Measurements from ENCODE around the gene C3orf62.

The C3orf62 gene

DNA sequence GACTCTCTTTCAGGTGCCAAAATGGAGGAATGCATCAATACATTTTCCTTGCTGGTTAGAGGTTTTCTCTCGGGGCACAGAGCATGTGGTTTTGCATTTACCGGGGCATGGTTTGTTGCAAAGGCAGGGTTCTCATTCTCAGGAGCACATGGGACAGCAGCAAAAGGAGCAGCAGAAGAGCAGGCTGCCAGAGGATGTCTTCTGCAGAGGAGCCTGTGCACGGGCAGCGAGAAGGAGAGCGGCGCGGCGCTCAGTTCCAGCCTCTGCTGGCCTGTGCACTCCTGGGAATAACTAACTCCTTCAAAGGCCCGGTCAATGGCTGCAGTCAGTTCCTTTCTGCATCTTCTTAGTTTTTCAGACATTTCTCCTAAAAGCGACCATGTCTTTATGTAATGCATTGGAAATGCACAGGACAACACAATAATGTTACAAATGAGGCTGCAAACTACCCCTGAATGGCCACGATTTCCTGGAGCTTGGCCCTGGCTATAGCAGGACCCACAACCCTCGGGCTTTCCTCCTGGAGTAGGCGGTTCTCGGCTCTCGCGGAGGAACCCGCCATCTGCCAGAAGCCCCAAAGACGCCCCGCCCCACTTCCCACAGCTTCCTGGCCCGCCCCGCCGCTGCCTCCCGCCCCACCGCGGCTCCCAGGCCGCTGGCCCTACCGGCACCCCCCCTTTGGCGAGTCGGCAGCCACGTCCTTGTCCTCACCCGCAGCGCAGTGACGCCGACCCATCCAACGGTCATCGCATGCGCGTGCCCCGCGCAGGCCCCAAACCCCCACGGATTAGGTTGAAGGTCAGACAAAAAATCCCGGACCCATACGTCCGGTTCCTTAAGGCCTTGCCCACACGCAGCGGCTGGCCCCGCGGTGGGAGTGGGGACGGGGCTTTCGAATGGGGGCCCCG lies at the start of gene C3orf62:
TSS of gene C3orf62 (minus strand) at position 758 of the 908 bp plus-strand sequence. CDS start at position 398, 360 bp downstream.
- DNase-seq (ENCODE audit: low read depth in 2 of 2) = peak; percentile 13 to 56

DNA sequence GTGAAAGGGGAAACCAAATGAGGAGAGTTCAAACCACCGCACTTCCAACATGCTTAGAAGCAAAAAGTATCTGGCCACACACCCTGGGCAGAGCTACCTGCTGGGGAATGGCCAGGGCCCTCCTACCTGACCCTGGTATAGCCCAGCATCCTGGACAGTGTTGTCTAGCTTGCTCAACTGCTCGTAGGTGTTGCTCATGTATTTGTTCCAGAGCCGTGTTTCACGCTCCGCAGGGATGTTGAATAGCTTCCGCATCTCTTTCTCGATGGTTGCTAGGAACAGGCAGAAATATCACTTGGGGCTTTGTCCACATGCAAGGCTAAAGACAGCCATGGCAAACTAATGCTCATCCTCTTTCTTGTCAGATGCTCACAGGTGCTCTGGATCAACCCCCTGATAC lies 47.7 kb upstream of the C3orf62 start:
- no peak for DNase-seq (ENCODE audit: low read depth in 2 of 2)

DNA sequence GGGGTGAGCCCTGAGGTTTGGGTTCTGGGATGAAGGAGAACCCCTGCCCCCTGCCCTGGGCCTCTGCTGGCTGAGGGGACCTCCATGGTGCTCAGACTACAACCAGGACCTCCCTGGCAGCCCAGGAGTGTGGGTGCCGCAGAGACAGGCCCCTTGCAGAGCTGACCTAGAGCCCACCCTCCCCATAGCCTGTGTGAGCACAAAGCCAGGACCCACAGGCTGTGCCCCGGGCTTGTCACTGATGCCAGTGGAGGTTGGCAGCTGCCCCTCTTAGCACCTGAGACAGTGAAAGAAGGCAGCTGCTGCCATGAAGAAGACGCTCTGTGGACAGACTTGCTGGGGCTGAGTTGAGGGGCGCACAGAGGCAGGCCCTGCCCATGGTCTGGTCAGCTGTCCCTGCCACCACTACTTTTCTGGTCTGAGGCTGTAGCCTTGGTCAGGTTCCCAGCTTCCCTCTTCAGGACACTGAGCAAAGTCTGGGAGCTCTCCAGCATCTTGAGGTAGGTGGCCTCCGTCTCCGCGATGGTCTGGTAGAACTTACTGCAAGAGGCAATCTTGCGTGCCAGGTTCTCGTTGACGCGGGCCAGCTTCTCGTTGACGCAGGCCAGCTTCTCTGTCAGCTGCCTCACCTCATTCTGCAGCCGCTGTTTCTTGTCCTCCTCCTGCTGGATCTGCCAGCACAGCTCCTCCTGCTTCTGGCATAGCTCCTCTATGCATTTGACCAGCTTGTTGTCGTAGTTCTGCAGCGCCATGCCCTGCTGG lies 39.8 kb upstream of the C3orf62 start:
- no peak for DNase-seq (ENCODE audit: low read depth in 2 of 2)

DNA sequence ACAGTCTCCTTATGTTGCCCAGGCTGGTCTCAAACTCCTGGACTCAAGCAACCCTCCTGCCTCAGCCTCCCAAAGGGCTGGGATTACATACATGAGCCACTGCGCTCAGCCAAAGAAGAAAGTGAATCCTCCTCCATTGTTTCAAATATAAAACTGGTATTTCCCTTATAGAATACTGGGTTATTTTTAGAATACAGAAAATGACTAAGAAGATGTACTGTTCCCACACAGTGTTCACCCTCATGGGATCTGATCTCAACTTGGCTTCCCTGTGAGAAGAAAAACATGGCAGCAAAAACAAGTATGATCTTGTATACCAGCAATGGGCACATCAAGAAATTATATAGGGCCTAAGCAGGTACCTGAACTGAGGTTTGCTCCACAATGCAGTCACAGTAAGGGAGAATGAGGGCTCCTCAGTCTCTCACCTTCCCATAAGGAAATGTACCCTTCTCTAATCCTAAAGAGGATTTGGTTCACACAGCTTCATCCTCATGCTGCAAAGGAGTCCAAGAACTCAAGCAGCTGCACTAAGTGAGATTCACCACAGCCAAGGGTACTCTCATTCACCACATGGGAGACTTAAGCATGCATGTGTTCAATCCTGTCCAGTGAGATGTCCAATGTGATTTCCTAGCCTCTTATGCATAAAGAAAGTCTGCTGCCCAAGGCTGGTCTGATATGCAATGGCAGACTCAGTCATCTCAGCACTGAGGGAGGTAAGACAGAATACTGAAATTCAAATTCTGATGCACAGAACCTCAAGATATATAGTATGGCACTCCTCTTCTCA lies 37.1 kb upstream of the C3orf62 start:
- DNase-seq (ENCODE audit: low read depth in 2 of 2) = no peak

DNA sequence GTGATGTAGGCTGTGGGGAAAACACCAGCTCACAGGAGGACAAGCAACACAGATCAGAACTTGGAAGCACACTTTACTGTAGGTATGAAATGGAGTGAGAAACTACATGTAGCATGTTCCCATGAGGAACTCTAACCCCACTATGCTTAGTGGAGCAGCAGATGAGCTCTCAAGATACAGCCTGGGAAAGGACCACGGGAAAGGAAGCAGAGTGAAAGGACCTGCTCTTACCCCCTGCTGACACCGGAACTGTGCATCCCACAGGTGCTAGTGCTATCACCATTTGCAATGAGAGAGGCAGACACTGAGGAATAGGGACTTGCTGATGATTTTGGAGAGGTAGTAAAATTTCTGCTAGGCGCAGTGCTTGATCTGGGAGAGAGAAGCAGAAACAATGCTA lies 34.3 kb upstream of the C3orf62 start:
- DNase-seq (ENCODE audit: low read depth in 2 of 2) = no peak

DNA sequence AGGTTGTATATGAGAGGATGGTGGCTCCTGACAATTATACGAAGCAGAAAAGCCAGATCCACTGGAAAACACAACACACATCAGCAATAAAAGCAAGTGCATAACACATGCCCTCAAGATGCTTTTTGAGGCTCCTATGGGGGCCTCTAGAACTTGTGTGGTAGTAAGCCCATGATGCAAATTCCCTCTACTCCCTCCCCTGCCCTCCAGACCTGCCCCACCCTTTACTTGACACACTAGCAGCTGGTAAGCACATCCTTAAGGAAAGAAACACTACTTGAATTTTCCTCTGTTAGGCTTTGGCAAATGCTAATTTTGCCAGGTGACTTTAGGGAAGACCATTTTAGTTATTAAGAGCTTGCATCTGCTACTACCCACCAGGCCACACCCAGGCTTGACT lies 33.6 kb upstream of the C3orf62 start:
- no peak for DNase-seq (ENCODE audit: low read depth in 2 of 2)

DNA sequence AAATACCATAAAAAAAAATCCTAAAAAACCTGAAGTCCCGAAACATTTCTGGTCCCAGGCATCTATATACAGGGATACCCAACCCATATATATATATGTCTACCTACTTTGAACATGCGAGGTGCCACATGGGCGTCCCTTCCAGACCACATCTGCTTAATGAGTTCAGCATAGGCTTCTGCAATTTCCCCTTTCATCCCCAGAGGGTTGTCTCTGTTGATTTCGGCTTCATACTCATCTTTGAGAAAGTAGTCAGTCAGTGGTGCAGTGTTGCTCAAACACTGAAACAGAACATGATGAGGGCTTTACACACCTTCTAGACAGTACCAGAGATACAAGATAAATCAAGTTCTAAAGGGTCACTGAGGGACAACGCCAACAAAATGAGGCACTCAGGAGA lies 28.6 kb upstream of the C3orf62 start:
- no peak for DNase-seq (ENCODE audit: low read depth in 2 of 2)

DNA sequence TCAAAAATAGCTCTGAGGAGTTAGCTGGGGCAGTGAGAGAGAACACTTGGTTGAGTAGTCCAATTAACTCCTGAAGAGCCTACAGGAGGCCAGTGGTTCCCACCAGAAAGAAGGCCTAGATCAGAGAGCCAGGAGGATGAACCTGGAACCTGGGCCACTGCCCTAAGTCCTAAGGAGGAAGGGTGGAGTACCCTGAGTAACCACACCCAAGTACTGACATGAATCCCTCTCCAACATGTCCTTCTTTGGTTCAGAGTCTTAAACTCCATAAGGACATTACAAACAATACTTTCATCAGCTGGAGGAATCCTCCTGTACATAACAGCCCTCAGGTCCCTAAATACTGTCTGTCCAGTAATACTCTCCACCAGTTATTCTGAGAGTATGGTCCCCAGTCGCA lies 25.6 kb upstream of the C3orf62 start:
- no peak for DNase-seq (ENCODE audit: low read depth in 2 of 2)

DNA sequence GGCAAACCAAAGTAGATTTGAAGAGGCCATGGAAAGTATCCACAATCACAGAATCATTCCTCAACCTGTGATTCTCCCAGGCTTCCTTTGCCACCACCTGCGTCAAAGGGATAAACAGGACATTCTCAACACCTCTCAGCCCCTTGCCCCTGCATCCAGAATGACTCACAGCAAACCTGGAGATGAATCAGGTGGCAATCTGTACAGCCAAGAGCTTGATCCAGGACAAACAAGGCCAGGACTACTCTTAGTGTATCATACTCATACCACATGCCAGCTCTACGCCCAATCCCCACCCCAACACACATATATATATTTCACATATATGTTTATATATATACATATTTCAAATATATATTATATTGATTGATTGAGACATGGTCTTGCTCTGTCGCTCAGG lies 23.6 kb upstream of the C3orf62 start:
- no peak for DNase-seq (ENCODE audit: low read depth in 2 of 2)

DNA sequence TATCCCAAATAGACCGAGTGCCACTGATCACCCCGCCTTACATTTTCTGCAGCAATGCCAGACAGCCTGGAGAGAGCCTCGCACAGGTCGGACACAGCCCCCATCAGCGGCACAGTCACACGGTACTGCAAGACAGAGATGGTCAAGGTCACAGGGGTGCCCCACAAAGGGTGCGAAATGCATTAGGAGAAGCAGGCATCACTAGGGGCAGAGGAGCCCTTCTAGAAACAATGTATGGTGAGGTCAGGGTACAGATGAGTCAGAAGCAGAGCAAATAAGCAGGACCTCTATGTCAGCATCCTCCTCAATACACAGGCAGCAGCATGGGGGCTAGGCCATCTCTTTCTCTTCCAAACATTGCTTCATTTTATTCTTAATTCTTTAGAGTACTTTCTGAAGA lies 21.5 kb upstream of the C3orf62 start:
- DNase-seq (ENCODE audit: low read depth in 2 of 2) = no peak

DNA sequence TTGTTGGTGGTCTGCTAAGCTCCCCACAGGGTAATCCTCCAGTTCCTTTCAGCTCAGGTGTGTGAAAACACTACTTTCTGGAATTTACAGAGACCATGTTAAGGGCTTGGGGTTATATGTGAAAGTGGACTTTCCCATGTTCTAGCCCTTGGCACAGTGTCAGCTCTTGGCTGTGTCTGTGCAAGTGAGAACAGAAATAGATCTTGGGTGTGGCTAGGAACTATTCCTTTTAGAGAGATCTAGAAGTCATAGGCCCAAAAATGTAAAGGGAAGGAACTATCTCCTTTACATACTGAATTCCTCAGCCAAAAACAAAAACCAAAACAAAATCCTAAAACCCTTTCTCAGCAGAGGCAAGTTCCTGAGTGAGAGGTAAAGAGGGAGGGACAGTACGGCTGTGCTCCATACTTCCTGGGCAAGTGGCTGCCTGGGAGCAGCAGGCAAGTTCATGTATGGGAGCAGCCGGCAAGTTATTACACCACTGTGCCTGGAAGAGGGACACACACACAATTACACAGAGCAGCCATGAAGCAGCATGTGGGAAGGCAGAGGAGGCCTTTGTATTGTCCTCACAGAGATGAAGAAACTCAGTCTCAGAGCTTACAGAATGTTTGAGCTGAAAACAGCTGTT lies 19.9 kb upstream of the C3orf62 start:
- no peak for DNase-seq (ENCODE audit: low read depth in 2 of 2)

DNA sequence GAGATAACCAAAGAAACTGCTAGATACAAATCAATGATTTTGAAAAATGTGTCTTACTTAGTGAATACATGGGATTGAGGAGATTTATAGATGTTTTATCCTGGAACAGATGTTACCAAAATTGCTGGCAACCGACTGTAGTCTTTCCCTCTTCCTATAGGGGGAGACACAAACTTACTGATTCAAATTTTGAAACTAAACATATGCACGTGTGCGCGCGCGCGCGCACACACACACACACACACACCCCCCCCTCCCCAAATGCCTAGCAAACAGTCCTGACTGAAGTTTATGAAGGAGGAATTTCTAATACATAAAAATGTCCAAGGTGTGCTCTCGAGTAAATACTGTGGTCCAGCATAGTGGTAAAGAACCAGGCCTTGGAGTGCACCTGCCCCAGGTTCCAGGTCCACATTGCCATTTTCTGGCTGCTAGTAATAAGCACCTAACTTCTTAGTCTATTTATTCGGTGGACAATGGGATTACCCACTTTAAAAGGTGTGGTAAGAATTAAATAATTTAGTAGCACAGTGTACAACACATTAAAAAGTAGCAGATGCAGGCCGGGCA lies 18.5 kb upstream of the C3orf62 start:
- DNase-seq (ENCODE audit: low read depth in 2 of 2) = peak in 1 of 2 donors; percentile 12

DNA sequence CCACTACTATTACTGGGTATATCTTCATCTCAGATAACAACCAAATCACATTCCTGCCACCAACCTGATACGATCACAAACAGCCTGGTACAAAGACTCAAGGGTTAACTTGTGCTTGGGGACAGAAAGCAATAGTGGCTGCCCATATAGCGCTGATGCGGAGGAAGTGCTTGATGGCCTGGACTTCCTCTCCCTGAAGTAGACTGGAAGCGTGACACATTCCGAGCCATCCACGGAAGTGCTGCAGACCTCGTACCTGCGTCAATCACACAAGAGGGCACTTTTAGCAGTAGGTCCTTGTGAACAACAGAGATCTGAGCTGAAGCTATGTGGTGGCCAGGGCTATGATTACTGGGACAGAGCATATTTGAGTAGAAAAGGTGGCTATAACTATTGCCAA lies 17.3 kb upstream of the C3orf62 start:
- no peak for DNase-seq (ENCODE audit: low read depth in 2 of 2)

DNA sequence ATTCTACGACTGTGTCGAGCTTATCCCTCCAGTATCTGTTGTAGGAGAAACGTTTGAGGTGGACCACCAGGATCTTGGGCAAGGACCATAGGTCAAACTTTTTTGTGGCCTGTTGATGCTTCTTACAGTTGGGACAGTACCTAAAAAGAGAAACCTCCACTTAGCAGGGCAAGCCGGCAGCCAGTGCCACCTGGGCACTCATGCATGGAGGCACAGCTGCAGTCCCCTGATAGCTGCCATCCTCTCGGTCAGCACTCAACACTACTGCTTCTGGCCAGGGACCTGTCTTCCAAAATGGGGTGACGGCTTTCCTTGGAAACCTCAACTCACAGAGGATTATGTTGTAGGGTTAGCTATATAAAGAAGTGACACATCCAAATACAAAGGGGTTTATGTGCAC lies 7.0 kb upstream of the C3orf62 start:
- DNase-seq (ENCODE audit: low read depth in 2 of 2) = no peak

DNA sequence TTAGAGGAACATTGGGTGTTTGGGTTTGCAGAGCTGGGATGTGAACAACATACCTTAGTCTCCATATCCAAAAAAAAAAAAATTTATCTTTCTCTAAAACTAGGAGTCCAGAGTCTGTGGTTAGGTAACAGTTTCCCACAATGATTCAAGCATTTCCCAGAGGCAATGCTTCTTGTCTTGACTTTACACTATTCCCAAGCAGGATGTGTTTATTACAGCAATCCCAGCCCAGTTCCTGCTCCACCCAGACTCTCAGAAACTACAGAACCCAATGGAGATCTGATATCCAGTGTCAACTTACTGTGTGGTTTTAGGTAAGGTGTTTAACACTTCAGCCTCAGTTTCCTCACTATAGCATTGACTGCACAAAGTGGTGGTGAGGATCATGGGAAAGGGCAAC lies 2.3 kb upstream of the C3orf62 start:
- no peak for DNase-seq (ENCODE audit: low read depth in 2 of 2)

DNA sequence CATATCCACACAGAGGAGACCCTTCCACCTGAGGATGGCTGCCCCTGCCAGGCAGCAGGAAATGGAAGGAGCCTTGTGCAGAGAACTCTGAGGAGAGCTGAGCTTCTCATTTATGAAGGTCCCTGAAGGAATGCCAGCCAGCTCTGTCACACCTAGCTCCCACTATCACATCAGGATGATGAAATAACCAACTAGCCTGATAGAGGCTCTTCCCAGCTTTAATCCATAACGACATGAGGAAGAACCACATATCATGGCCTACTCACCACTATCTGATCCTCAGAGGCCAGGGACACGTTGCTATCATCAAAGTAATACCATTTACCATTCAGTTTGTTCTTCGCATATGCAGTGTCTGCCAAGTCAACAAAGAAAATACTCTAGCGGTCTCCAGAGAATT lies 1.5 kb upstream of the C3orf62 start:
- DNase-seq (ENCODE audit: low read depth in 2 of 2) = no peak

DNA sequence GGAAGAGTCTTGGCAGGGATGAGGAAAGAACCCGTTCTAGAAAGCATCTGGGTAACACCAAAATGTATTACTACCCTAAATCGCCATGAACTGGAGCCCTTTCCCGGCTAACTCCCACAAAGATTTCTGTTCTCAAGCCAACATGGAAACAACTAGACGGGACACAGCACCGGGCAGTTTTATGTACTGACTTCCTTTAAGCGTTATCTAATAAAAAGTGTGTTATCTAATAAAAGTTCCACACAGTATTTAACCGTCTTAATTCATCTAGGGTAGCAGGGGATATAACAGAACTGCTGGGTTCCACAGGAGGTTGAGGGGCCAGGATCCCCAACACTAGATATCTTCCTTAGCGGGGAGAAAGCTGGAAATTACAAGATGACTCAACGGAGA lies 347 bp upstream of the C3orf62 start:
- DNase-seq (ENCODE audit: low read depth in 2 of 2) = no peak

DNA sequence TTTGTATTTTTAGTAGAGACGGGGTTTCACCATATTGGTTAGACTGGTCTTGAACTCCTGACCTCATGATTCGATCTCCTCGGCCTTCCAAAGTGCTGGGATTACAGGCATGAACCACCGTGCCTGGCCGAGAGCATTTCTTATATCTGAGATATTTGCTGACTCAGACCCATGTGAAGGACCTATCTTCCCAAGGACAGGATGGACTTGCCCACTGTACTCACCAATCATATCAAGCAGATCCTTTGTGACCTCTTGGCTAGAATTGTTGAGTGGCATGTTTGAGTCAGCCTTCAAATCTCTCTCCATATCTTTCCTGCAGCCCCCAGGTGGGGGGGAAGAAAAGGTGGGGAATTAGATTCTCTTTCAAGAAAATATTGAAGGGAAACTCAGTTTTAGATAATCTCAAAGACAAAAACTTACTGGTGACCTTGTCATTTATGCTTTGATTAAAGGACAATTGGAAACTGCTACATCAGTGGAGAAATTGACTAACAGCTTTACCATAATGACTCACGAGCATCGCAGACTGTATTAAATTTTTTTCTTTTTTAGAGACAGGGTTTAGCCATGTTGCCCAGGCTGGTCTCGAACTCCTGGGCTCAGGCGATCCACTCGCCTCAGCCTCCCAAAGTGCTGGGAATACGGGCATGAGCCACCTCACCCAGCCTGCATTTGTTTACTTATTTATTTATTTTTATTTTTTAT lies 3.1 kb downstream of the C3orf62 start:
- no peak for DNase-seq (ENCODE audit: low read depth in 2 of 2)

DNA sequence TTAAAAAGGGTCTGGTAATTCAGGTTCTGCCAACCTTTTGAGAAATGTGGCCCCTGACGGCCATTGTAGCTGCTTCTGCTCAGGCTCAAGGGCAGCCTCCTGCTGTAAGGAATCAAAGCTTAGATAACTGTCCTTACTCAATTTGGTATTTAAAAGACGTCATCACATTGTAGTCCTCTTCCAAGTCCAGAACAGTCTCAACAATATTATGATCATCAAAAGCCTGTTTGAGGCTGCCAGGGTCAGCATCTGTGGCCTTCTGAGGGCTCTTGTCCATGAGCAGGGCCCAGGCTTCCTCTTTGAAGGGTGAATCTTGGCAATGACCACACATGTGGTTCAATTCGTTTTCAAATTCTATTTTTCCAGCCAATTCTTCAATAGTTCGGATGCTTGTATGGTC lies 6.0 kb downstream of the C3orf62 start:
- no peak for DNase-seq (ENCODE audit: low read depth in 2 of 2)

DNA sequence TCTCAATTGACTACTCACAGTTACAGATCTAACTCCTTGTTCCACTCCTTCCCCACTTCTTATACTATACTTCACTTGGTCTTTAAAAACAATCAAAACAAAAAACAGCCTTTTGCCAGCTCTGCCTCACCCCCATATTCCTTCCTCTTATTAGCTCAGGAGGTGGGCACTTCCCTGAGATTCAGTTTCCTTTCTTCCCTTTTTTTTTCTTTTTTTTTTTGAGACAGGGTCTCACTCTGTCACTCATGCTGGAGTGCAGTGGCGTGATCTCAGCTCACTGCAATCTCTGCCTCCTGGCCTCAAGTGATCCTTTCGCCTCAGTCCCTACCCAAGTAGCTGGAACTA lies 6.9 kb downstream of the C3orf62 start:
- DNase-seq (ENCODE audit: low read depth in 2 of 2) = no peak
